Stimulated activated CD4-positive, alpha-beta T cell treated with anti-CD3 and anti-CD28 coated beads, Interleukin-1b, Interleukin-23, amount 100 ng/mL, for 1 hour (primary cell): ENCODE data around the gene RAB40B.
"Not testable (repeated sequence)": the region's sequence is repeated elsewhere in the genome, so short reads cannot be mapped to it uniquely, and the experiment has no call there.

ENCODE experiments used
- DNase-seq, 2 donors: peaks; one replicate each; pipeline ENCODE4 v3.0.0-alpha.2; 2020; ENCODE audit warnings: low read depth in 2 of 2

Gene RAB40B, protein sequence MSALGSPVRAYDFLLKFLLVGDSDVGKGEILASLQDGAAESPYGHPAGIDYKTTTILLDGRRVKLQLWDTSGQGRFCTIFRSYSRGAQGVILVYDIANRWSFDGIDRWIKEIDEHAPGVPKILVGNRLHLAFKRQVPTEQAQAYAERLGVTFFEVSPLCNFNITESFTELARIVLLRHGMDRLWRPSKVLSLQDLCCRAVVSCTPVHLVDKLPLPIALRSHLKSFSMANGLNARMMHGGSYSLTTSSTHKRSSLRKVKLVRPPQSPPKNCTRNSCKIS

DNA sequence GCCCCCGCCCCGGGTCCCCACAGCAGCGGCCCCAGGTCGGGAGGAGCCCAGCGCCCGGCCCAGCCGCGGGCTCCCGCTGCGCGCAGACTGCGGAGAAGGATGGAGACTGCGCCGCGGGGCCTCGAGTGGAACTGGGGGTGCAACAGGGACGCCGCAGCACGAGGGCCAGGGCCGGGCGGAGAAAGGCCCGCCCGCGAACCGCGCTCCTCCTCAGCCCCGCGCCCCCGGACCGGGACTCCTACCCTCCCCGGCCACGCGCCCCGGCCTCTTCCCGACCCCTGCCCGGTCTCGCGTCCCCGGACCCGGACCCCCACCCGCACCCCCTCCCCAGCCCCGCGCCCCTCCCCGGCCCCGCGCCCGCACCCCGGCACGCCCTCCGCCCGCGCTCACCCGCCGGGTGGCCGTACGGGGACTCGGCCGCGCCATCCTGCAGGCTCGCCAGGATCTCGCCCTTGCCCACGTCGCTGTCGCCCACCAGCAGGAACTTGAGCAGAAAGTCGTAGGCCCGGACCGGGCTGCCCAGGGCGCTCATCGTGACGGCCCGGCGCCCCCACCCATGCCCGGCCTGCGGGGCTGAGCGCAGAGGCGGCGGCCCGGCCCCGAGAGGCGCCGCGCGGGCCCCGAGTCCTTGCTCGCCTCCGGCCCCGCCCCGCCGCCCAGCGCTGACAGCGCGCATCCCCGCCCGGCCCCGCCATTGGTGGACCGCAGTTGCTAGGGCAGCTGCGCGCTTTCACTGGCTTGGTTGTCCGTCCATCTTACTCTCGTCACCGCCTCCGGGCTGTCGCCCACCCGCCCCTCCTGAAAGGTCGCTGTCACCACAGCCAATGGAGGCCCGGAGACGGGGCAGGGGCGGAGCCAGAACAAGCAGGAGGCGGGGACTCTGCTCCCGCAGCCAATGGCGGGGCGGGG, at the start of gene RAB40B:
Gene RAB40B, minus strand, starts transcription at position 634 of the 909 bp plus-strand sequence. Its CDS starts 102 bp downstream, at position 532.
- peak; percentile 95 to 97 for DNase-seq

DNA sequence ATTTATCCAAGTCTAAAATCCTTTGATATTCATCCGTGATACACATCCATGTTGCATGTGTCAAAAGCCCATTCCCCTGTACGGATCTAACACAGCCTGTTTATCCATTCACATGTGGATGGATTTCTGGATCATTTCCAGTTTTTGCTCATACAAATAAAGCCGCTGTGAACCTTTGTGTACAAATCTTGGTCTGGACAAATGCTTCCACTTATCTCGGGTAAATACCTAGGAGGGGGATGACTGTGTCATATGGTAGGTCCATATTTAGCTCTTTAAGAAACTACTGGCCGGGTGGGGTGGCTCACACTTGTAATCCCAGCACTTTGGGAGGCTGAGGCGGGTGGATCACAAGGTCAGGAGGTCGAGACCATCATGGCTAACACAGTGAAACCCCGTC, 47.0 kb upstream of the RAB40B start:
- DNase-seq: no peak

DNA sequence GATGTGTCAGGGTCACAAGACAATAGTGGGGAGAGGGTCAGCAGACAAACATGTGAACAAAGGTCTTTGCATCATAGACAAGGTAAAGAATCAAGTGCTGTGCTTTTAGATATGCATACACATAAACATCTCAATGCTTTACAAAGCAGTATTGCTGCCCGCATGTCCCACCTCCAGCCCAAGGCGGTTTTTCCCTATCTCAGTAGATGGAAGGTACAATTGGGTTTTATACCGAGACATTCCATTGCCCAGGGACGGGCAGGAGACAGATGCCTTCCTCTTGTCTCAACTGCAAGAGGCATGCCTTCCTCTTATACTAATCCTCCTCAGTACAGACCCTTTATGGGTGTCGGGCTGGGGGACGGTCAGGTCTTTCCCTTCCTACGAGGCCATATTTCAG, 46.2 kb upstream of the RAB40B start:
- not testable (repeated sequence) for DNase-seq

DNA sequence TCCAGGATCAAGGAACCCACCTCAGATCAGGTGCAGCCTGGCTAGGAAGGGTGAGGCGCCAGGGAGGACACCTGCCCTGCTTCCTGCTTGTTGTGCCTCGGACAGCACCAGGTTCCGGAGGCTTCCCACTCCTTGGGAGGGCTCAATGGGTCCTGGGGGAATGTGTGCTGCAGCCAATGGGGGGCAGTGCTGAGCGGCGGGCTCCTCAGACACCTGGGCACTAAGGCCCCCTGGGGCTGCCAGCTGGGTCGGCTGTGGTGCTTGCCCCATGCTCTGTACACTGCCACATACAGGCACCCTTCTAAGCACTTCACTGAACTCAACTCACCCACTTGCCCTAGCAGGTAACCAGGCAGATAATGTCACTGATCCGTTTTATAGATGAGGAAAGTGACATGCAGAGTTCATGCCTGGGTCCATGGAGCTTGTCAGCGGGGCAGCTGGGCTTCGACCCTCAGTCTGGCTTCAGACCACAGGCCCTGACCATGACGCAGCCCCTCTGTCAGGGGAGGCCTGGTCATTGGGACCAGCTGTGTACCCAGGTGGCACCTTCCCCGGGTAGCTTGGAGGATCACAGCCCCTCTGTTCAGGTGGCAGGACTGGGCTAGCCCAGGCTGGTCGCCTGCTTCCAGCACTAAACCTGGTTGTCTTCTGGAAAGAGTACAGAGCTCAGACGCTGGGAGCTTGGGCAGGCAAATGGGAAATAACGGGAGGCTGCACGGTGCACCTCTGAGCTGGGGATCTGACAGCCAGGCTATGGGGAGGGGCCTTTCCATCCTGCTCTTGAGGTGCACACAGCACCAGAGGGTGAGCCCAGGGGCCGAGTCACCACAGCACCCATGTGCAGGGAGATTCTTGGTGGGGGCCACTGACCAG, 45.1 kb upstream of the RAB40B start:
- DNase-seq: no peak

DNA sequence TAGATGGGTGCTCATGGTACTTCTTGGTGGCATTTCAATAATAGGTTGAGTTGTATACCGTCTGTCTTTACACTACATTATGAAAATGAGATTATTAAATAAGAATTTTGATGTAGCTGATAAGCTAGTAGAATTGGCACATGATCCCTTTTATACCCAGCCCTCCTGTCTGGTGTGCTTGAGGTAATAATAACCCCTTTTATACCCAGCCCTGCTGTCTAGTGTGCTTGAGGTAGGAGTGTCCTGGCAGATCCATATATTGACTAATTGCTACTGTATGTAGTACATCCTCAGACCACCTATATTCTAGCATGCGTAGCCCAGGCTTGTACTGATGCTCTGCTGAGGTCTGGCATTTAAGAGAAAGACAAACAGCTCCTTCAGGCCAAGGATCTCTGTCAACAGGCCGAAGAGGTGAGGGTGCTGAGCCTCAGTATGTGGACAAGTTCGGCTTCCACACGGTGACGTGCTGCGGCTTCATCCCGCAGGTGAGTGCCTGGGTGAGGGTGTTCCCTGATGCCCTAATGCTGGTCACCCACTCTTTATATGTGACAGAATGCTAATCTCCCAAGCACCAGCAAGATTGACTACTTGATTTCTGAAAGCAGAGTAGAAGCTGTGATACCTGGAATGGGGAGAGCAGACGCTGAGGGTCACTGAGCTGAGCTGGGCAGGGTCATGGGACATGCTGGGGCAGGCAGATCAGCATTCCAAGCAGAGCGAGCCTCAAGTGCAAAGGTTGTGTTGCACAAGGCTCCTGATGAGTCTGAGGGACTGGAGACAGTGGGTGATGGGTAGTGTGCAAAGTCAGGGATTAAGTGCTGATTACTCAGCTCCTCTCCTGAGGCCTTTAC, 42.6 kb upstream of the RAB40B start:
- DNase-seq: no peak

DNA sequence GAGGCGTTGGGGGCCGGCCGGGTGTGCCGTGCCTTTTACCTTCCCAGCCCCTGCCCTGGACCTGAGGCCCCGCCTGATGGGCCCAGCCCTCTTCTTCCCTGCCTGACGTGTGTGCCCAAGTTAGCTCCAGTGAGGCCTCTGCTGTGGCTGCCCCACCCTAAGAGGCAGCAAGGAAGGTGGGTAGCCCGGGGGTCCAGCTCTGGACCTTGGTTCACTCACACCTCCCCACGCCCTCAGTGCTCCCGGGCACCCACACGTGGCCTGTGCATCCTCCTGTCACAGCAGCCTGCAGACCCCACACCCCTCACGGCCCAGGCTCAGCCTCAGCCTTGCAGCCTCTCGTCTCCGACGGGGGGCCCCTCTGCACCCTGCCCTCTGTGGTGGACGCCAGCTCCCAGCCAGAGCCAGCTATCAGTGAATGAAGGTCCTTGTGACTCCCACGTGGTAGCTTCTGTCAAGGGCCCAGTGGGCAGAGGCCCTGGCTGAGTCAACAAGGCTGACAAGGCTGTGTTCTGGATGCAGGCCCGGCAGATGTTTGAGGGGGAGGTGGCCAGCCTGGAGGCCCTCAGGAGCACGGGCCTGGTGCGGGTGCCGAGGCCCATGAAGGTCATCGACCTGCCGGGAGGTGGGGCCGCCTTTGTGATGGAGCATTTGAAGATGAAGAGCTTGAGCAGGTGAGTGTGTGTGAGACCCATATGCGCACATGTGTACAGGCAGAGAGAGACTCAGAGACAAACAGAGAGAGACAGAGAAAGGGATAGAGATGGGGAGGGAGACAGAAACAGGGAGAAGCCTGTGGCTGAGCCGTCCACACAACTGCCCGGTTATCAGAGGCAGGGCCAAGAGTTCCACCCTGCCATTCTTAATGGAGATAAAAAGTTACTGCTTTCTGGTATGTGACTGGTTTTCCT, 39.7 kb upstream of the RAB40B start:
- DNase-seq: no peak

DNA sequence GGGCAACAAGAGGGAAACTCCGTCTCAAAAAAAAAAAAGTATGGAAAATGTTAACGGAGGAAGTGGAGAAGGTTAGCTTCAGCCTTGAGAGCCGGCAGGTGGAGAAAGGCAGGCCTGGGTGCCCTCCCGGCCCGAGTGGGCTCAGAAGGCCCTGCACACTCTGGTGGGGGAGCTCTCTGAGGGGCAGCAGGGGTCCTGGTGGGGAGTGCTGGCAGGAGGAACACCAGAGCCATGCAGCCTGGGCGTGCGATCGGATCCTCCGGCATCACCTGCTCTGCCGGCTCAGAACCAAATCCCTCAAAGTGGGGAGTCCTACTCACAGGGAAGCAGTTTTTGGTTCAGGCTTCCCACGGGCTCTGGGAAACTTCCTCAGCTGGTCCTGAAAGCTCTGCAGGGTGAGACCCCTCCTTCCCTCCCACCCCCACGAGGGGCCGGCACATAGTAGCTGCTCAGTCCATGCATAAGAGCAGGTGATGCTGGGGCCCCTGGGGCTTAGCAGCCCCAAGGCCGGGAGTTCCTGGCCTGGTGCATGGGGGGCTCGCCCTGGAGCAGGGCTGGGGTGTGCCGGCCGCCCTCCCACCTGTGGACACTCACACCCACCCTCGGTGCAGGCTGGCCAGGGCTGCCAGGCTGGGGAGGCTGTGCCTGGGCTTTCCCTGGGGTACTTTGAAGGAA, 38.1 kb upstream of the RAB40B start:
- DNase-seq: no peak

DNA sequence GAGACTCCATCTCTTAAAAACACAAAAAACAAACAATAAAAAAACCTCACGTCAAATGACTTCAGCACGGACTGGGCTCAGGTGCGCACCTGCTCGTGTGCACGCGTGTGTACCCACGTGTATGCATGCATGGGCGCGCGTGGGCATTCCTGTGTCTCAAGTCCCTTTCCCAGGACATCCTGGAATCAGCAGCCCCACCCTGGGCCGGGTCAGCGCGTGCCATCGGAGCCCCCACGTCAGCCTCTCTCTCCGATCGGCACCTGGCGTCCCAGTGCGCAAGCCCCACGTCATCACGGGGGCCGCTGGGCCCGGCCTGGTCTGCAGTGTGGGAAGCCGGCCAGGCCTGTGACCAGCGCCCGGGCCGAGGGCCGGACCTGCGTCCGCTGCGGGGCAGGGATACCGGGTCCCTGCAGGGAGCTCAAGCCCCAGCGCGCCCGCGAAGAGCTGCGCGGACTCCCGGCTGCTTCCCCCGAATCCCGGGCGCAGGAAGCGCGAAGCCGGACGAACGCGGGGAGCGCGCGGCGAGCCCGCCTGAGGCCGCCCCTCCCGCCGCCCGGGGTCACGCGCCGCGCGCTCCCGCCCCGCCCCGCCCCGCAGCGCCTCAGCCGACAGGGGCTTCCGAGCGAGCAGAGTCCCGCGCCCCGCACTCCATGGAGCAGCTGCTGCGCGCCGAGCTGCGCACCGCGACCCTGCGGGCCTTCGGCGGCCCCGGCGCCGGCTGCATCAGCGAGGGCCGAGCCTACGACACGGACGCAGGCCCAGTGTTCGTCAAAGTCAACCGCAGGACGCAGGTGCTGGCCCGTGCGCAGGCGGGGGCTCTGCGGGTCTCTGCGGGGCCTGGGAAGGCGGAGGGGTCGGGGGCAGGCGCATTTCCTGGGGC, 36.7 kb upstream of the RAB40B start, which contains the start of gene FN3K:
Gene FN3K, plus strand, starts transcription at position 629 of the 880 bp plus-strand sequence. Its CDS starts 22 bp downstream, at position 651.
- DNase-seq: no peak

DNA sequence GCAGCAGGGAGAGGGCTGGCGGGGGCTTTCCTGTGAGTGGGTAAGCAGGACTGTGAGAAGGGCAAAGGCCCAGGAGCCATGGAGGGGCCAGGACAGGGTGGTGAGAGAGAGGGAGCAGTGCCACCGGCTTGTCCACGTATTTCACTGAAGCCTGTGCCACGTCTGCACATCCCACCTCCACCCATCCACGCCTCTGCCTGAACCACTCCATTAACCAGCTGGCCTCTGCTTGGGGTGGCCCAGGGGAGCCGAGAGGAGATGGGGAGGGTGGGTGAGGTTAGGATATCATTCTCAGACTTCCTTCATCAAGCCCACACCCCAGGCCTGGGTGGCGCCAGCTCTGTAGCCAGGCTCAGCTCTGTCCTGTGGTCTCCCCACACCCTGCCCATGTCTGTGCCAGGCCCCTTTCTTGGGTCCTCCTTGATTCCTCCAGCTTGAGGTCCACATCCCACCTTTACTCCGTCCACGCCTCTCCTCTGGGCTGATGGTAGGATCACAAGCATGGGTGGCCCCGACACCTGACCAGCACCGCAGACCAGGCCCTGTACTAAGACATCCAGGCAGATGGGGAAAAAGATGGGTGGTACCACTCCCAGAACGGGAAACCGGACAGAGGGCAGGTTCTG, 33.7 kb upstream of the RAB40B start:
- no peak for DNase-seq

DNA sequence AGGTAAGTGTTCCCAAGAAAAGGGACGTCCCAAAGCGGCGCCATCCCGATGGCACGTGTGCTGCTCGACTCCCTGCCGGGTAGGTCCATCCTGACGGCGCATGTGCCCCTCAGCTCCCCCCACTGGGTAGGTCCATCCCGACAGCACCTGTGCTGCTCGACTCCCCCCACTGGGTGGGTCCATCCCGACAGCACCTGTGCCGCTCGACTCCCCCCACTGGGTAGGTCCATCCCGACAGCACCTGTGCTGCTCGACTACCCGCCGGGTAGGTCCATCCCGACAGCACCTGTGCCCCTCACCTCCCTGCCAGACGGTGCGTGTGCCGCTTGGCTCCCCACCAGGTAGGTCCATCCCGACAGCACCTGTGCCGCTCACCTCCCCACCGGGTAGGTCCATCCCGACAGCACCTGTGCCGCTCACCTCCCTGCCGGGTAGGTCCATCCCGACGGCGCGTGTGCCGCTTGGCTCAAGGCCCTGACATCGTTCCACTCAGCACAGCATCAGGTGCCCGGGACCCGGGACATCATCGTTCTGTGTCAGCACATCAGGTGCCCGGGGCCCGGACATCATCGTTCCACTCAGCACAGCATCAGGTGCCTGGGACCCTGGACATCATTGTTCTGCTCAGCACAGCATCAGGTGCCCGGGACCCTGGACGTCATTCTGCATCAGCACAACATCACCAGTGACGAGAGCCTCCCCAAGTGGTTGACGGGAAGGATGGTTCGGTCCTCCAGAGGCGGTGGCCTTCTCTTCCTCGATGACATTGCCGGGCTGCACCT, 31.2 kb upstream of the RAB40B start:
- DNase-seq: no peak

DNA sequence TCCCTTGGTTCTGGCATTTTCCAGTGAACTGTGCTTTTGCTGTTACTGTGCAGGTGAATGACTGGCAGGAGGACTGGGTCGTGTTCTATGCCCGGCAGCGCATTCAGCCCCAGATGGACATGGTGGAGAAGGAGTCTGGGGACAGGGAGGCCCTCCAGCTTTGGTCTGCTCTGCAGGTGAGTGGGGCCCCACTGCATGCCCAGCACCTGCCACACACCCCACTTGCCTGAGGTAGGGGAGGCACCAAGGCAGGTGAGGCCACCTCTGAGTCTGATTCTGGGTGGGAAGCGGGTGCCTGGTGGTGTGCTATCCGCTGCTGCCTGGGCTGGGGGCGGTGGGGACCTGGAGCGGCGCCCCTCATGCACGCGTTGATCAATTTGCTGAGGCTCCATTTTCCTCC, 27.9 kb upstream of the RAB40B start:
- DNase-seq: no peak

DNA sequence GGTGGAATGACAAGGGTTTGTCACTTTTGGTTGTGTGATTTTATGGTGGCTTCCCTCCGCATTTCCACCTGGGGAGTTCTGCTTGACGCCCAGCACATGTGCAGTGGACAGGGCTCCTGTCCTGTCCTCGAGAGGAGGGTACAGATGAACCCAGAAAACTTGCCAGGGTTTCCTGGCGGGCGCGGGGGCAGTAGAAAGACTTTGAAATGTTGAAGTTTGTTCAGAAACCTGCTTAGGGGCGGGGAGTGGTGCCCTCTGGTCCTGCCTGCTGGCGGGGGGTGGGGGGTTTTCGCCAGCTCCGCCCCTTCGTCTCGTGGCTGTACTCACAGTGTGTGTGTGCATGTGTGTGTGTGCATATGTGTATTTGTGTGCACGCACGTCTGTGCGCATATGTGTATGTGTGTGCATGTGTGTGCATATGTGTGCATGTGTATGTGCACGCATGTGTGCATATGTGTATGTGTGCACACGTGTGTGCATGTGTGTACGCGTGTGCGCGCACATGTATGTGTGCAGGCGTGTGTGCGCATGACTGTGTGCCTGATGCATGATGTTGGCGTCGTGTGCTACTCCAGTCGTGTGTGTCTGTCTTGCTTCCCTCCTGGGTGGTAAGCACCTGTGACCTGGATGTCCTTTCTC, 24.8 kb upstream of the RAB40B start:
- no peak for DNase-seq

DNA sequence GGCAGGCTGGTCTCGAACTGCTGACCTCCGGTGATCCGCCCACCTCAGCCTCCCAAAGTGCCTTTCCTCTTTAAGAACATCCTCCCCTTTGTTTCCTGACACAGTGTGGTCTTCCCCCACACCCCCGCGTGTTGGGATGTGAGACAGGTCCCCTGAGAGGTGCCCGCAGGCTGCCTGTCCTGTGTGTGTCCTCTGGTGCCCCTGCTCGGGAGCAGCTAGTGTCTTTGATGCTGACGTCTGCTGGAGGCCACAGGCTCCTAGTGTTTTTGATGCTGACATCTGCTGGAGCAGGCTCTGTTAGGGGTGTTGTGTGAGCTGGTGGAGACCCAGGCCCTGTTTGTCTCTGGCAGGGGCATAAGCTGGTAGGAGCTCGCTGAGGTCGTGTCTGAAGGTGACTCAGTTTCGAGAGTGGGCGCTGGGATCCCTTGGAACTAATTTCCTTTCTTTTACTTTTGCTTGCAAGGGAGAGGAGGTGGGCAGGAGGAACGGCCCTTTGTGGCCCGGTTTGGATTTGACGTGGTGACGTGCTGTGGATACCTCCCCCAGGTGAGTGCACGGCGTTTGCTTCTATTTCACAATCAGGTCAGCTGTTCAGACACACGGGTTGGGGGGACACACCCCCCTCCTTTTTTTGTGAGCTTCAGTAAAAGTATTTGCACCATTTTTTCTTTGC, 24.0 kb upstream of the RAB40B start:
- DNase-seq: no peak

DNA sequence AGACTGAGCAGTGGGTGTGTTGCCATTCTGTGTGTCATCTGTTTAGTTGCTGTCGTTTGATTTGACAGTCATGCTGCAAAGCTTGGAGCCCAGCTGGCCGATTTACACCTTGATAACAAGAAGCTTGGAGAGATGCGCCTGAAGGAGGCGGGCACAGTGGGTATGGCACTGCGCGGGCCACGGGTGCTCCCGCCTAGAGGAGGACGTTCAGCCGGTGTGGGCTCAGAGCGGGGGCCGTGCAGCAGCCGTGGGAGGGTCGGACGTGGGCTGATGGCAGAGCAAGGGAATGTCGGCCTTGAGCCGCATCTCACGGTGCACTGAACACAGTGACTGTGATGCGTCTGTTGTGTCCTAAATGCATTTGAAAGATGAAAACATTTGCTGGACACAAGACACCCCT, 21.7 kb upstream of the RAB40B start:
- DNase-seq: no peak

DNA sequence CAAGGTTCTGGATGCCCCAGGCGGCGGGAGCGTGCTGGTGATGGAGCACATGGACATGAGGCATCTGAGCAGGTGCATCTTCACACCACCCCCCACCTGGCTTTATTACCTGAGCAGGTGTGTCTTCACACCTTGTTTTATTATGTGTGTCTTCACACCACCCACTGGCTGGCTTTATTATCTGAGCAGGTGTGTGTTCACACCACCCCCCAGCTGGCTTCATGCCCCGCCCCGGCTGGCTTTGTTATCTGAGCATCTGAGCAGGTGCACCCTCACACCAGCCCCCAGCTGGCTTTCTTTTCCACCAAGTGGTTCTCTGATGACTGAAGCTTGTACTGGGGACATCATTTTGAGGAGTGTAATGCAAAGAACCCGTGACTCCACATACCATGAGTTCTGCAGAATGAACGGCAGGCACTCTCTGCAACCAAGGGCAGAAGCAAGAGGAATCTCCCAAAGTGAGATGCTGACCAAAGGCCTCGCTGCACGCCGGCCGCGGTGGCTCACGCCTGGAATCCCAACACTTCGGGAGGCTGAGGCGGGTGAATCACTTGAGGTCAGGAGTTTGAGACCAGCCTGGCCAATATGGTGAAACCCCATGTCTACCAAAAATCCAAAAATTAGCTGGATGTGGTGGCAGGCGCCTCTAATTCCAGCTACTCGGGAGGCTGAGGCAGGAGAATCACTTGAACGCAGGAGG, 20.6 kb upstream of the RAB40B start:
- no peak for DNase-seq
